IgD-negative memory B cell (primary cell): Measurements from ENCODE around the gene EML1. TPM values are rescaled to one million over a fixed set of nuclear protein-coding genes. Genes with fewer than 3 reads are reported as not detected.

Experiments used
- H3K27ac Mint-ChIP-seq, 3 donors: one replicate each; pipeline ENCODE4 v1.8.0; 2020 to 2022; ENCODE audit warnings: mild to moderate bottlenecking in 3 of 3, mixed read lengths in 3 of 3, moderate library complexity in 1 of 3
- H3K27me3 Mint-ChIP-seq: one replicate; pipeline ENCODE4 v1.8.0; 2021; ENCODE audit warnings: mixed read lengths
- H3K36me3 Mint-ChIP-seq: one replicate; pipeline ENCODE4 v1.8.0; 2020; ENCODE audit warnings: mild to moderate bottlenecking, mixed read lengths
- H3K4me1 Mint-ChIP-seq, 3 donors: one replicate each; pipeline ENCODE4 v1.8.0; 2020 to 2022; ENCODE audit warnings: mixed read lengths in 3 of 3, mild to moderate bottlenecking in 1 of 3
- H3K4me3 Mint-ChIP-seq, 4 donors: one replicate each; pipeline ENCODE4 v1.8.0; 2020 to 2022; ENCODE audit warnings: mild to moderate bottlenecking in 4 of 4, mixed read lengths in 4 of 4, moderate library complexity in 3 of 4
- H3K9me3 Mint-ChIP-seq, 3 donors: one replicate each; pipeline ENCODE4 v1.8.0; 2020 to 2021; ENCODE audit warnings: mixed read lengths in 3 of 3, mild to moderate bottlenecking in 1 of 3
- polyA plus RNA-seq: library from polyadenylated mRNA; unstranded; fragments of 300-500 nt; fragmentation: Illumina TruSeq; gene quantifications from one replicate; pipeline ENCODE4 v1.2.3, GENCODE V29; 2021

The EML1 gene
- polyA plus RNA-seq, 1 donor from 2014 or later, result not detected

GRCh38 chr14:99840774-99841305 is 47.6 kb downstream of the EML1 start:
- H3K4me1 Mint-ChIP-seq, result no peaks in the 10 kb centered on the region
- no peaks in the 10 kb centered on the region for H3K9me3 Mint-ChIP-seq
- no peaks in the 10 kb centered on the region for H3K36me3 Mint-ChIP-seq
- H3K27me3 Mint-ChIP-seq, result peaks cover 14% of the 10 kb centered on the region
- H3K27ac Mint-ChIP-seq, result no peak overlapping the region
- no peak overlapping the region for H3K4me3 Mint-ChIP-seq

- Mint-ChIP-seq H3K36me3 (no peaks in the 10 kb centered on the region), H3K4me3 (no peak overlapping the region), H3K27me3 (peaks cover 12% of the 10 kb centered on the region), H3K4me1 (no peaks in the 10 kb centered on the region), H3K9me3 (peaks cover 0 to under 1% (median 0%) of the 10 kb centered on the region in 3 donors), H3K27ac (no peak overlapping the region)
Observed at GRCh38 chr14:99841436-99842071, 48.3 kb downstream of the EML1 start.

- peaks cover 0 to 6% (median 5%) of the 10 kb centered on the region in 3 donors for H3K9me3 Mint-ChIP-seq
- peaks cover 12% of the 10 kb centered on the region for H3K27me3 Mint-ChIP-seq
- H3K36me3 Mint-ChIP-seq, result no peaks in the 10 kb centered on the region
- no peak overlapping the region for H3K4me3 Mint-ChIP-seq
- H3K4me1 Mint-ChIP-seq, result no peaks in the 10 kb centered on the region
- H3K27ac Mint-ChIP-seq, result no peak overlapping the region
Observed at GRCh38 chr14:99842141-99842540, 48.9 kb downstream of the EML1 start.

GRCh38 chr14:99846808-99847207 is 53.6 kb downstream of the EML1 start:
- H3K4me1 Mint-ChIP-seq, result no peaks in the 10 kb centered on the region
- peaks cover 0 to 16% (median 9%) of the 10 kb centered on the region in 3 donors for H3K9me3 Mint-ChIP-seq
- H3K27me3 Mint-ChIP-seq, result peaks cover 7% of the 10 kb centered on the region
- H3K4me3 Mint-ChIP-seq, result no peak overlapping the region
- H3K27ac Mint-ChIP-seq, result no peak overlapping the region
- peaks cover 2% of the 10 kb centered on the region for H3K36me3 Mint-ChIP-seq

- Mint-ChIP-seq H3K4me3 (no peak overlapping the region), H3K27me3 (peaks cover 9% of the 10 kb centered on the region), H3K9me3 (peaks cover 0 to 16% (median 9%) of the 10 kb centered on the region in 3 donors), H3K36me3 (peaks cover 2% of the 10 kb centered on the region), H3K4me1 (no peaks in the 10 kb centered on the region), H3K27ac (no peak overlapping the region)
Observed at GRCh38 chr14:99850709-99851108, 57.5 kb downstream of the EML1 start.

GRCh38 chr14:99852578-99852977 is 59.4 kb downstream of the EML1 start:
- H3K27ac Mint-ChIP-seq, result no peak overlapping the region
- no peaks in the 10 kb centered on the region for H3K4me1 Mint-ChIP-seq
- peaks cover 13% of the 10 kb centered on the region for H3K27me3 Mint-ChIP-seq
- H3K9me3 Mint-ChIP-seq, result peaks cover 2 to 6% (median 4%) of the 10 kb centered on the region in 3 donors
- no peak overlapping the region for H3K4me3 Mint-ChIP-seq
- peaks cover 2% of the 10 kb centered on the region for H3K36me3 Mint-ChIP-seq

- Mint-ChIP-seq H3K9me3 (peaks cover 0 to 2% (median 2%) of the 10 kb centered on the region in 3 donors), H3K27me3 (peaks cover 13% of the 10 kb centered on the region), H3K4me3 (no peak overlapping the region), H3K36me3 (peaks cover 2% of the 10 kb centered on the region), H3K27ac (no peak overlapping the region), H3K4me1 (no peaks in the 10 kb centered on the region)
Observed at GRCh38 chr14:99853206-99853605, 60.0 kb downstream of the EML1 start.

- H3K27ac Mint-ChIP-seq, result no peak overlapping the region
Observed at GRCh38 chr14:99854831-99855230, 61.6 kb downstream of the EML1 start.

GRCh38 chr14:99855271-99855670 is 62.1 kb downstream of the EML1 start:
- Mint-ChIP-seq H3K27me3 (peaks cover 13% of the 10 kb centered on the region), H3K36me3 (peaks cover 2% of the 10 kb centered on the region), H3K27ac (no peak overlapping the region), H3K4me3 (no peak overlapping the region), H3K4me1 (no peaks in the 10 kb centered on the region), H3K9me3 (peaks cover 0 to 2% (median 2%) of the 10 kb centered on the region in 3 donors)

More at GRCh38 chr14:99854831-99855230, 61.6 kb downstream of the EML1 start:
- Mint-ChIP-seq H3K4me1 (no peaks in the 10 kb centered on the region), H3K36me3 (peaks cover 2% of the 10 kb centered on the region), H3K9me3 (peaks cover 0 to 2% (median 2%) of the 10 kb centered on the region in 3 donors), H3K27me3 (peaks cover 13% of the 10 kb centered on the region), H3K4me3 (no peak overlapping the region)

- Mint-ChIP-seq H3K27me3 (peaks cover 9% of the 10 kb centered on the region), H3K4me3 (no peak overlapping the region), H3K36me3 (no peaks in the 10 kb centered on the region), H3K4me1 (no peaks in the 10 kb centered on the region), H3K9me3 (peaks cover 0 to 2% (median 2%) of the 10 kb centered on the region in 3 donors), H3K27ac (no peak overlapping the region)
Observed at GRCh38 chr14:99857551-99857950, 64.3 kb downstream of the EML1 start.

GRCh38 chr14:99860219-99860618 is 67.0 kb downstream of the EML1 start:
- Mint-ChIP-seq H3K9me3 (peaks cover 0 to 2% (median 2%) of the 10 kb centered on the region in 3 donors), H3K4me3 (no peak overlapping the region), H3K36me3 (no peaks in the 10 kb centered on the region), H3K27ac (no peak overlapping the region), H3K4me1 (no peaks in the 10 kb centered on the region), H3K27me3 (peaks cover 4% of the 10 kb centered on the region)

- Mint-ChIP-seq H3K9me3 (peaks cover 0 to 2% (median 2%) of the 10 kb centered on the region in 3 donors), H3K27ac (peak overlapping the region in 1 of 3 donors; percentile 64), H3K36me3 (no peaks in the 10 kb centered on the region), H3K4me1 (no peaks in the 10 kb centered on the region), H3K4me3 (no peak overlapping the region), H3K27me3 (peaks cover 3% of the 10 kb centered on the region)
Observed at GRCh38 chr14:99862136-99862535, 68.9 kb downstream of the EML1 start.

- H3K36me3 Mint-ChIP-seq, result no peaks in the 10 kb centered on the region
- no peak overlapping the region for H3K4me3 Mint-ChIP-seq
- no peaks in the 10 kb centered on the region for H3K4me1 Mint-ChIP-seq
- H3K27me3 Mint-ChIP-seq, result peaks cover 1% of the 10 kb centered on the region
- no peaks in the 10 kb centered on the region for H3K9me3 Mint-ChIP-seq
- no peak overlapping the region for H3K27ac Mint-ChIP-seq
Observed at GRCh38 chr14:99863059-99863458, 69.8 kb downstream of the EML1 start.

GRCh38 chr14:99865408-99865807 is 72.2 kb downstream of the EML1 start:
- Mint-ChIP-seq H3K4me1 (no peaks in the 10 kb centered on the region), H3K27me3 (peaks cover 8% of the 10 kb centered on the region), H3K36me3 (no peaks in the 10 kb centered on the region), H3K9me3 (no peaks in the 10 kb centered on the region), H3K4me3 (no peak overlapping the region), H3K27ac (no peak overlapping the region)

GRCh38 chr14:99870617-99871016 is 77.4 kb downstream of the EML1 start:
- Mint-ChIP-seq H3K4me3 (no peak overlapping the region), H3K4me1 (no peaks in the 10 kb centered on the region), H3K27ac (no peak overlapping the region), H3K27me3 (peaks cover 14% of the 10 kb centered on the region), H3K9me3 (no peaks in the 10 kb centered on the region), H3K36me3 (no peaks in the 10 kb centered on the region)

GRCh38 chr14:99871771-99872170 is 78.6 kb downstream of the EML1 start:
- Mint-ChIP-seq H3K27me3 (peaks cover 21% of the 10 kb centered on the region), H3K4me3 (no peak overlapping the region), H3K36me3 (no peaks in the 10 kb centered on the region), H3K9me3 (no peaks in the 10 kb centered on the region), H3K4me1 (no peaks in the 10 kb centered on the region), H3K27ac (no peak overlapping the region)
